ENCODE measurements around the gene DAPK2.

DAPK2 gene

GRCh38 chr15:63861946-63862517 is 184.3 kb downstream of the DAPK2 start:
- no peak for DNase-seq (ENCODE audit: low read depth)

- no peak for DNase-seq (ENCODE audit: low read depth)
Measured at GRCh38 chr15:63860555-63860954, 185.7 kb downstream of the DAPK2 start.

DNA sequence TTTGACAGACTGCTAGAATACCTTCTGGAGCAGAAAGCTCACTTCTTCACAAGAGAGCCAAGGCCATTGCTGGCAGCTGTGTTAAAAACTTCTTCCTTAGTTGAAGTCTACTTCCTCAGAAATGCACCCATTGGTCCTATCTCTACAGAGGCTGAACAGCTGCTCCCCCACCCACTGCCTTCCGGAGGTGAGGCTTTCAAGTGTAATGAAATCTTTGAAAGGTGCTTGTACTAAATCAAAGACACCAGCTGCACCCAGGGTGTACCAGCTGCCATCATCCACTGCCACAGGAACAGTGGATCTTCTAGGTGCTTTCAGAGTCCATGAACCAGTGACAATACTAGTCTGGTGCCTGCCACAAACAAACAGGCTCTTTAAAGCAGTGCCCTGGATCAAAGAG is 186.1 kb downstream of the DAPK2 start:
- DNase-seq (ENCODE audit: low read depth), result no peak

- DNase-seq (ENCODE audit: low read depth), result no peak
Measured at GRCh38 chr15:63858881-63859280, 187.4 kb downstream of the DAPK2 start.

- no peak for DNase-seq (ENCODE audit: low read depth)
Measured at GRCh38 chr15:63858448-63858847, 187.8 kb downstream of the DAPK2 start.

GRCh38 chr15:63857461-63857856 is 188.8 kb downstream of the DAPK2 start:
- DNase-seq (ENCODE audit: low read depth), result no peak

All from non-pigmented ciliary epithelial cell (primary cell).